ENCODE data around the gene ZCWPW1. TPM values are rescaled to one million over a fixed set of nuclear protein-coding genes. Genes with fewer than 3 reads are reported as not detected.

ZCWPW1 gene
- total and polyA plus RNA-seq, 2 of the 13 experiments (the other 11 are each of a cell fraction or from before 2014, with no cell fraction given) = 2.4 to 2.5 TPM

GRCh38 chr7:100469227-100470044, 40.9 kb upstream of the ZCWPW1 start (continued):
- TF ChIP-seq ZNF546 (CRISPR knock-in tag; conservative IDR thresholded peaks at IDR 0.05) (no peak), ZNF781 (CRISPR knock-in tag; IDR thresholded peaks at IDR 0.05; ENCODE audit: borderline replicate concordance, not compliant biosample characterization) (no peak), NFRKB (IDR thresholded peaks at IDR 0.05) (no peak), DMAP1 (CRISPR knock-in tag; IDR thresholded peaks at IDR 0.05) (no peak), SAFB2 (CRISPR knock-in tag; IDR thresholded peaks at IDR 0.05; ENCODE audit: borderline replicate concordance, low read depth) (0 out of 2 replicates have a peak, but pooled peaks have one; percentile 30), RCOR2 (CRISPR knock-in tag; IDR thresholded peaks at IDR 0.05) (no peak), ZNF567 (CRISPR knock-in tag; IDR thresholded peaks at IDR 0.05; ENCODE audit: borderline replicate concordance) (0 out of 2 replicates have a peak, but pooled peaks have one; percentile 56), SCMH1 (CRISPR knock-in tag; IDR thresholded peaks at IDR 0.05; ENCODE audit: borderline replicate concordance) (no peak), KLF13 (CRISPR knock-in tag; IDR thresholded peaks at IDR 0.05) (0 out of 2 replicates have a peak, but pooled peaks have one; percentile 42), REXO4 (CRISPR knock-in tag; IDR thresholded peaks at IDR 0.05; ENCODE audit: borderline replicate concordance) (no peak), TFDP2 (CRISPR knock-in tag; IDR thresholded peaks at IDR 0.05) (no peak), HOXA5 (CRISPR knock-in tag; IDR thresholded peaks at IDR 0.05) (no peak), ZNF747 (CRISPR knock-in tag; IDR thresholded peaks at IDR 0.05; ENCODE audit: borderline replicate concordance) (no peak), SOX6 (IDR thresholded peaks at IDR 0.05) (no peak), SOX6 (CRISPR knock-in tag; IDR thresholded peaks at IDR 0.05) (peak; percentile 34; the same call in 1 of the 2 replicates), JUN (CRISPR knock-in tag; IDR thresholded peaks at IDR 0.05) (no peak), HOMEZ (CRISPR knock-in tag; IDR thresholded peaks at IDR 0.05; ENCODE audit: low read depth) (no peak), ZNF549 (CRISPR knock-in tag; IDR thresholded peaks at IDR 0.05) (no peak), HOXA3 (CRISPR knock-in tag; IDR thresholded peaks at IDR 0.05) (no peak), ZFP82 (CRISPR knock-in tag; IDR thresholded peaks at IDR 0.05; ENCODE audit: borderline replicate concordance) (no peak), CBFB (CRISPR knock-in tag; IDR thresholded peaks at IDR 0.05) (no peak), SALL1 (CRISPR knock-in tag; IDR thresholded peaks at IDR 0.05) (peak; percentile 39; the same call in 1 of the 2 replicates), EED (CRISPR knock-in tag; IDR thresholded peaks at IDR 0.05) (no peak), ZNF510 (CRISPR knock-in tag; IDR thresholded peaks at IDR 0.05; ENCODE audit: low read depth) (no peak), ZNF687 (CRISPR knock-in tag; IDR thresholded peaks at IDR 0.05) (peak; percentile 69)

Measured in HepG2 (cell line).